ENCODE measurements around the gene SSTR3.
A peak's percentile ranks its signal among the peaks of the same experiment; 100 is the strongest.

SSTR3 gene

GRCh38 chr22:37226514-37226913 is 14.2 kb upstream of the SSTR3 start:
- in situ Hi-C loops (cut with HindIII; ENCODE audit: low sequenced_read_pairs), result no loop called here
- no peak for DNase-seq (ENCODE audit: low read depth, low spot score)
- TF ChIP-seq CTCF (IDR thresholded peaks at IDR 0.05; ENCODE audit: low read depth, low read length), result no peak
- no peak overlapping the region for H3K4me3 ChIP-seq (ENCODE audit: low read depth, low read length)

GRCh38 chr22:37226087-37226486 is 13.8 kb upstream of the SSTR3 start:
- TF ChIP-seq CTCF (IDR thresholded peaks at IDR 0.05; ENCODE audit: low read depth, low read length), result no peak
- no peak for DNase-seq (ENCODE audit: low read depth, low spot score)
- in situ Hi-C loops (cut with HindIII; ENCODE audit: low sequenced_read_pairs), result no loop called here
- no peak overlapping the region for H3K4me3 ChIP-seq (ENCODE audit: low read depth, low read length)

- in situ Hi-C loops (cut with HindIII; ENCODE audit: low sequenced_read_pairs), result no loop called here
- peak; percentile 21 for TF ChIP-seq CTCF (IDR thresholded peaks at IDR 0.05; ENCODE audit: low read depth, low read length)
- H3K4me3 ChIP-seq (ENCODE audit: low read depth, low read length), result no peak overlapping the region
- DNase-seq (ENCODE audit: low read depth, low spot score), result no peak
Observed at GRCh38 chr22:37225481-37225880, 13.2 kb upstream of the SSTR3 start.

GRCh38 chr22:37224757-37225420 is 12.6 kb upstream of the SSTR3 start:
- DNase-seq (ENCODE audit: low read depth, low spot score), result no peak
- no peak for TF ChIP-seq CTCF (IDR thresholded peaks at IDR 0.05; ENCODE audit: low read depth, low read length)
- H3K4me3 ChIP-seq (ENCODE audit: low read depth, low read length), result no peak overlapping the region
- in situ Hi-C loops (cut with HindIII; ENCODE audit: low sequenced_read_pairs), result no loop called here

GRCh38 chr22:37223965-37224551 is 11.8 kb upstream of the SSTR3 start:
- no peak for DNase-seq (ENCODE audit: low read depth, low spot score)
- in situ Hi-C loops (cut with HindIII; ENCODE audit: low sequenced_read_pairs), result no loop called here
- H3K4me3 ChIP-seq (ENCODE audit: low read depth, low read length), result no peak overlapping the region
- no peak for TF ChIP-seq CTCF (IDR thresholded peaks at IDR 0.05; ENCODE audit: low read depth, low read length)

GRCh38 chr22:37222440-37222971 is 10.2 kb upstream of the SSTR3 start:
- no peak overlapping the region for H3K4me3 ChIP-seq (ENCODE audit: low read depth, low read length)
- no peak for TF ChIP-seq CTCF (IDR thresholded peaks at IDR 0.05; ENCODE audit: low read depth, low read length)
- no peak for DNase-seq (ENCODE audit: low read depth, low spot score)
- in situ Hi-C loops (cut with HindIII; ENCODE audit: low sequenced_read_pairs), result no loop called here

Measured in astrocyte of the spinal cord (primary cell).